GM23248 (cell line): Measurements from ENCODE around the gene CEP192. TPM values are rescaled to one million over a fixed set of nuclear protein-coding genes. Genes with fewer than 3 reads are reported as not detected.

Experiments
- DNase-seq: peaks from one replicate; pipeline ENCODE4 v3.0.0-alpha.2; 2015
- H2AFZ ChIP-seq: fragments of 200-600 bp; sonication (generic); 2 replicates; pipeline ENCODE4 v1.6.1; 2016; ENCODE audit warnings: antibody characterized with exemption
- H3F3A ChIP-seq: fragments of 200-600 bp; sonication (generic); 2 replicates; pipeline ENCODE4 v1.6.1; 2016; ENCODE audit warnings: mild to moderate bottlenecking, antibody characterized with exemption, mixed run types; ENCODE audit not compliant: insufficient read depth
- H3K27ac ChIP-seq: fragments of 200-600 bp; sonication (generic); 2 replicates; pipeline ENCODE4 v1.5.1; 2016; ENCODE audit warnings: mild to moderate bottlenecking
- H3K27me3 ChIP-seq: fragments of 200-600 bp; sonication (generic); replicated peaks from 2 replicates; pipeline ENCODE4 v1.6.1; 2016; ENCODE audit warnings: mild to moderate bottlenecking; ENCODE audit not compliant: insufficient read depth
- H3K36me3 ChIP-seq: fragments of 200-600 bp; sonication (generic); 2 replicates; pipeline ENCODE4 v1.6.1; 2016; ENCODE audit warnings: low read depth, mild to moderate bottlenecking
- H3K4me1 ChIP-seq: fragments of 200-600 bp; sonication (generic); 2 replicates; pipeline ENCODE4 v1.6.1; 2016; ENCODE audit warnings: mild to moderate bottlenecking; ENCODE audit not compliant: insufficient read depth
- H3K4me2 ChIP-seq: fragments of 200-600 bp; sonication (generic); one replicate; pipeline ENCODE4 v1.6.1; 2016; ENCODE audit warnings: mild to moderate bottlenecking; ENCODE audit not compliant: unreplicated experiment
- H3K4me3 ChIP-seq: fragments of 200-600 bp; sonication (generic); 2 replicates; pipeline ENCODE4 v1.5.1; 2016; ENCODE audit warnings: mild to moderate bottlenecking
- H3K79me2 ChIP-seq: fragments of 200-600 bp; sonication (generic); 2 replicates; pipeline ENCODE4 v1.6.1; 2016; ENCODE audit warnings: mild to moderate bottlenecking; ENCODE audit not compliant: insufficient read depth
- H3K9ac ChIP-seq: fragments of 200-600 bp; sonication (generic); 2 replicates; pipeline ENCODE4 v1.6.1; 2016; ENCODE audit warnings: mild to moderate bottlenecking
- H3K9me2 ChIP-seq: fragments of 200-600 bp; sonication (generic); 2 replicates; pipeline ENCODE4 v1.6.1; 2016; ENCODE audit warnings: mixed run types, mild to moderate bottlenecking, moderate library complexity; ENCODE audit not compliant: insufficient read depth
- H3K9me3 ChIP-seq: fragments of 200-600 bp; sonication (generic); one replicate; pipeline ENCODE4 v1.6.1; 2017; ENCODE audit warnings: low read depth
- H4K20me1 ChIP-seq: fragments of 200-600 bp; sonication (generic); 2 replicates; pipeline ENCODE4 v1.6.0; 2016; ENCODE audit not compliant: insufficient read depth
- EZH2 ChIP-seq: fragments of 200-600 bp; sonication (generic); IDR thresholded peaks from 2 replicates; pipeline ENCODE4 v1.6.1; 2018; ENCODE audit warnings: antibody characterized with exemption, mild to moderate bottlenecking; ENCODE audit not compliant: insufficient read depth, poor library complexity, severe bottlenecking
- EZH2phosphoT487 ChIP-seq: fragments of 200-600 bp; sonication (generic); IDR thresholded peaks from 2 replicates; pipeline ENCODE4 v1.6.1; 2018; ENCODE audit warnings: antibody characterized with exemption, moderate library complexity, mild to moderate bottlenecking, low read depth; ENCODE audit not compliant: insufficient read depth
- whole genome bisulfite sequencing, 2 experiments: methylation state at CpG; one replicate each; pipeline ENCODE4 v1.1.6; 2015 to 2017; ENCODE audit warnings: low lambda C conversion rate in 2 of 2, low coverage in 1 of 2; ENCODE audit errors: missing lambda C conversion rate in 2 of 2; 5-methylcytosine and 5-hydroxymethylcytosine counted together
- in situ Hi-C: fragments of 300-500 bp; cut with MboI; formaldehyde crosslinking; loops from 2 replicates; pipeline ENCODE4 v1.15.0; 2020
- polyA plus RNA-seq: library from polyadenylated mRNA; unstranded; fragments of >200 nt; fragmentation: Nextera tagmentation; extraction: Ambion mirVana; gene quantifications from 2 replicates; pipeline ENCODE4 v1.2.1, GENCODE V29; 2016
- total RNA-seq: library from RNA; depleted of rRNA; stranded (reverse); fragments of >200 nt; shearing (Covaris generic); gene quantifications from 2 replicates; pipeline ENCODE4 v1.2.3, GENCODE V29; 2014

CEP192 gene
- total and polyA plus RNA-seq, 2 experiments from 2014 or later, result 7.4 to 21.5 TPM

DNA sequence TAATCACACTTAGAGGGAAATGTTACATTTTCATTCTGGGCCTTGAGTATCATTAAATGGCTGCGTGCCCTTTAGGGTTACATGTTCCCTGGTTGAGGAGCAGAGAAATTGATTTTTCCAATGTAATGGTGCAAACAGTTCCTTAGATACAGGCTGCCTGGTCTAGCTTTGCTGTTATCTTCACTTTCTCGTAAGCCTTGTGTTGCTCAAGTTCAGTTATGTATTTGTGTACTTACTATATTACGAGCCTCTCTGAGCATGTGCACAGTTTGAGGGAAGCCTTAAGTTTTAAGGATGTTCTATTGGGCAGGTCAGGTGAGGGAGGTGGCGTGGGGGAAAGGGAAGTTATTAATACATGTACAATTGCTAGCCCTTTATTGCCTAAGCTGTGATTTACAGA is 23.7 kb downstream of the CEP192 start:
- TF ChIP-seq EZH2 (no peak), EZH2phosphoT487 (no peak)
- Histone ChIP-seq H3K9ac (no peak overlapping the region), H3K4me3 (no peak overlapping the region), H3K9me3 (no peaks in the 10 kb centered on the region), H3K36me3 (peaks cover 54% of the 10 kb centered on the region), H4K20me1 (no peaks in the 10 kb centered on the region), H3K9me2 (no peaks in the 10 kb centered on the region), H3K4me1 (no peaks in the 10 kb centered on the region), H3K27ac (no peak overlapping the region), H3F3A (no peaks in the 10 kb centered on the region), H2AFZ (no peak overlapping the region), H3K27me3 (no peaks in the 10 kb centered on the region), H3K4me2 (no peak overlapping the region), H3K79me2 (no peaks in the 10 kb centered on the region)
- DNase-seq, result no peak
- WGBS, 2 experiments, result 98 to 99% methylated on average over 4 of the region's 4 CpGs
- in situ Hi-C loops, result no loop called here

DNA sequence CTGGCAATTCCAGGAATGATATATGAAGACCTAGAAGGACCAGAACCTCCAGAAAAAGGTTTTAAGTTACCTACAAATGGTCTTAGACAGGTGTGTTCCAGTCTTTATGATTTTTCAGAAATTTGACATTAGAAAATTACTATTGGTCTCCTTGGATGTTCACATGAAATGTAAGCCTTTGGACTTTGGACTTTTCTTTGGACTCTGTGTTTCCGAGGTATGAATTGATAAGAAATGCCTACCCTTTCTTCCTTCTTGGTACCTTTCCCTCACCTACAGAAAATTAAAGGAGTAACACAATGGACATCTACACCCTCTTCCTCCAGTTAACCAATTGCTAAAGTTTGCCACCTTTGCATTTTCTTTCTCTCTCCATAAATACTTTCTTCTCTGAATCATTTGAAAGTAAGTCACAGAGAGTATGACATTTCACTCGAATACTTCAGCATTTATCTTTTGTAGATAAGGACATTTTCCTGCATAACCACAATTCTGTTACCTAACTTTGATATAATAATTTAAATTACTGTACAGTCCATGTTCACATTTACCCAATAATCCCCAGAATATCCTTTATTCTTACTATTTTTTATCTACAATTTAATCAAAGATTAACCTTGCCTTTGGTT is 26.2 kb downstream of the CEP192 start:
- peaks cover 53% of the 10 kb centered on the region for H3K36me3 ChIP-seq

DNA sequence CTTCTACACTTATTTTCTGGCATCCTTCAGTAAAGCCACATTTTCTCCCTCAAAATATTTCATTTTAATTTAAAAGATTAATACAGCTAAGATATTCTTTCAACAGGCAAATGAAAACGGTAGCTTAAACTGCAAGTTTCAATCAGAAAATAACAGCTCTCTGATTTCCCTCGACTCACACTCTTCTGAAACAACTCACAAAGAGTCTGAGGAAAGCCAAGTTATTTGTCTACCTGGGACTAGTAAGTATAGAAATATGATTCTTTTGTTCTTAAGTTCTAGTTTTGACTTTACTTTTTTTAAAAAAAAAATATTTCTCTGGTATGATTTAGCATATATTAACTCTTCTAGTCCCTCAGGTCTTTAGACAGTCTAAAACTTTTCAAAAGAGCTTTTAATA is 27.2 kb downstream of the CEP192 start:
- no peaks in the 10 kb centered on the region for H4K20me1 ChIP-seq
- H3K4me3 ChIP-seq, result no peak overlapping the region
- H3F3A ChIP-seq, result no peaks in the 10 kb centered on the region
- no peak for DNase-seq
- no peaks in the 10 kb centered on the region for H3K4me1 ChIP-seq
- no peak for TF ChIP-seq EZH2phosphoT487
- no peak for TF ChIP-seq EZH2
- H3K9ac ChIP-seq, result no peak overlapping the region
- H3K27me3 ChIP-seq, result no peaks in the 10 kb centered on the region
- H3K9me2 ChIP-seq, result no peaks in the 10 kb centered on the region
- H3K79me2 ChIP-seq, result peaks cover 22% of the 10 kb centered on the region
- no peak overlapping the region for H2AFZ ChIP-seq
- H3K27ac ChIP-seq, result no peak overlapping the region
- in situ Hi-C loops, result no loop called here
- WGBS, 2 experiments, result 97 to 98% methylated on average over 2 of the region's 2 CpGs
- H3K4me2 ChIP-seq, result no peak overlapping the region
- H3K9me3 ChIP-seq, result no peaks in the 10 kb centered on the region
- H3K36me3 ChIP-seq, result peaks cover 49% of the 10 kb centered on the region

More for the DNA sequence above, 26.2 kb downstream of the CEP192 start:
- no peaks in the 10 kb centered on the region for H3K27me3 ChIP-seq
- H3K9me2 ChIP-seq, result no peaks in the 10 kb centered on the region
- in situ Hi-C loops, result no loop called here
- no peak overlapping the region for H3K4me2 ChIP-seq
- H4K20me1 ChIP-seq, result no peaks in the 10 kb centered on the region
- H3K27ac ChIP-seq, result no peak overlapping the region
- no peak overlapping the region for H3K9ac ChIP-seq
- H3K4me3 ChIP-seq, result no peak overlapping the region
- H3K79me2 ChIP-seq, result peaks cover 12% of the 10 kb centered on the region
- no peaks in the 10 kb centered on the region for H3K9me3 ChIP-seq
- no peak for TF ChIP-seq EZH2
- no peak for TF ChIP-seq EZH2phosphoT487
- H3F3A ChIP-seq, result no peaks in the 10 kb centered on the region
- 95 to 98% methylated on average over 2 of the region's 2 CpGs for WGBS, 2 experiments
- no peak for DNase-seq
- H2AFZ ChIP-seq, result no peak overlapping the region
- H3K4me1 ChIP-seq, result no peaks in the 10 kb centered on the region

DNA sequence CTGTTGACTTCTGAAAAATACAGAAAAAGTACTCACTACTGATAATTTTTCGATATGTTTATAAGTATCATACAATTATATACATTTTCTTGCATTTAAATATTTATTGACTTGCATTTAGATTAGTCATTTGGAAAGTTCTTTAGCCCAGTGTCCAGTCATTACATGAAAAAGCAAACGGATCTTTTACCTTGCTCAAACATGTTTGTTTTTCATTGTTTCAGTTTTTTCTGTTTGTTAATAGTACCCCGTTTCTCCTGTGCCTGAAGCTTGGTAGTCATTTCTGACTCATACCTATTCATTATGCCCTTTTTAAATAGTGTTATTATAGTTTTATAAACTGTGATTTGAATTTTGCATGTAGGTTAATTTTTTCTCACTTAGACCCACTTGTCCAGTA is 28.1 kb downstream of the CEP192 start:
- Histone ChIP-seq H3K36me3 (peaks cover 48% of the 10 kb centered on the region), H3K9ac (no peak overlapping the region), H3K9me2 (no peaks in the 10 kb centered on the region), H4K20me1 (no peaks in the 10 kb centered on the region), H2AFZ (no peak overlapping the region), H3K9me3 (no peaks in the 10 kb centered on the region), H3K27ac (no peak overlapping the region), H3K27me3 (no peaks in the 10 kb centered on the region), H3K4me3 (no peak overlapping the region), H3K4me2 (no peak overlapping the region), H3K79me2 (peaks cover 32% of the 10 kb centered on the region), H3K4me1 (no peaks in the 10 kb centered on the region), H3F3A (no peaks in the 10 kb centered on the region)
- no peak for TF ChIP-seq EZH2
- no peak for TF ChIP-seq EZH2phosphoT487
- in situ Hi-C loops, result no loop called here
- WGBS, 2 experiments, result 78 to 80% methylated on average over 3 of the region's 3 CpGs
- DNase-seq, result peak; percentile 19

DNA sequence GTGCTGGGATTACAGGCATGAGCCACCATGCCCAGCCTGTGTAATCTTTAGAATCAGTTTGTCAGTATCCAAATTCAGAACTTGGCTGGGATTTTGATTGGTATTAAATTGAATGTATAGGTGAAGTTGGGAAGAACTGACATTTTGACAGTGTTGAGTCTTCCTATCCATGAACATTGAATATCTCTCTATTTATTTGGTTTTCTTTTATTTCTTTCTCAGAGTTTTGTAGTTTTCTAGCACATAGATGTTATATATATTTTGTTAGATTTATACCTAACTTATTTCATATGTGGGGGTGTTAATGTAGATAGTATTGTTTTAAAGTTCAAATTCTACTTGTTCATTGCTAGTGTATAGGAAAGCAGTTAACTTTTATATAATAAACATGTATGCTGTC is 31.5 kb downstream of the CEP192 start:
- Histone ChIP-seq H3K27me3 (no peaks in the 10 kb centered on the region), H3K4me3 (no peak overlapping the region), H3K79me2 (peaks cover 46% of the 10 kb centered on the region), H3K4me1 (0 out of 2 replicates have a peak, but pooled peaks cover 6% of the 10 kb centered on the region), H3F3A (no peaks in the 10 kb centered on the region), H3K36me3 (peaks cover 32% of the 10 kb centered on the region), H3K4me2 (no peak overlapping the region), H3K9me2 (no peaks in the 10 kb centered on the region), H2AFZ (no peak overlapping the region), H4K20me1 (no peaks in the 10 kb centered on the region), H3K9me3 (no peaks in the 10 kb centered on the region), H3K9ac (no peak overlapping the region), H3K27ac (no peak overlapping the region)
- TF ChIP-seq EZH2 (no peak), EZH2phosphoT487 (no peak)
- DNase-seq, result no peak
- in situ Hi-C loops, result no loop called here
